ENCODE measurements around the gene ZNF136.

The ZNF136 gene

DNA sequence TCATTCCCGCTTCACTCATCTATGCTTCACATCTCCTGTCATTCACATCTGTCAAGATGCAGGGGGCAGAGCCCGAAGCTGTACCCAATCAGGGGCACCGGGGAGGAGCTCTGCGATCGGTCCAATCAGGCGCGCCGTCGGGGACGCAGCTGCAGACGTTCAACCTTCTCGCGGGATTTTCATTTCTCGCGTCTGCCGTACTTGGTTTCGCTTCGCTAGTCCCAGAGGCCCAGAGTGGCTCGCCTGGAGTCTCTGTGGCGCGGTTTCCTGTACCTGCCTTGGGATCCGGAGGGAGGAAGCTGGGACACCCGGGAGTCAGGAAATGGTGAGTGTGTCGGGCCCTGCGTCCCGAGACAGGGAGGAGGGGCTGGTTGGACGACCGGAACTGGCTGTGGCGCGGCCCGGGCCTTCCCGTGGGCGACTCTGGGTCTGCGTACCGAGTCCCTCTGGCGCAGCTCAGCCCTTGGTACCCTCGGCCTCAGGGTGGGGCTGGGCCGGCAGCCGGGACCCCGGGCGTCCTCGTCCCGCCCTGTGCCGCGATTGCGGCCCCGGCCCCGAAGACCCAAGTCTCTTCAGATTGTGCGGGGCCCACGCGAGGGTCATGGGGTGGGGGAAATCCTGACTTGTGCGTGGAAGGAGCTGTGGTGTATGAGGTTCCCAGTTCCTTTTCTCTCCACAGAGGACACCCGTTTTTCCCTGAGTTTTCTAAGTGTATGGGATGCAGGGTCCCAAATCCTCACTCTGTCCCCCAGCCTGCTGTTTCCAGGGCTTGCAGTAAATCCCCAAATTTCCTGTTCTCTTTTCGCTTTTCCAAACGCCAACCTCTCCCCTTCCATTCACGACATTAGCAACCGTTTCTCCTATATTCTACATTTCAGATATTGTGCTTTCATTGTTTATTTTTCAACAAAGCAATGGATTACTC lies at the start of gene ZNF136 (continued):
- TF ChIP-seq, protein P1, sequence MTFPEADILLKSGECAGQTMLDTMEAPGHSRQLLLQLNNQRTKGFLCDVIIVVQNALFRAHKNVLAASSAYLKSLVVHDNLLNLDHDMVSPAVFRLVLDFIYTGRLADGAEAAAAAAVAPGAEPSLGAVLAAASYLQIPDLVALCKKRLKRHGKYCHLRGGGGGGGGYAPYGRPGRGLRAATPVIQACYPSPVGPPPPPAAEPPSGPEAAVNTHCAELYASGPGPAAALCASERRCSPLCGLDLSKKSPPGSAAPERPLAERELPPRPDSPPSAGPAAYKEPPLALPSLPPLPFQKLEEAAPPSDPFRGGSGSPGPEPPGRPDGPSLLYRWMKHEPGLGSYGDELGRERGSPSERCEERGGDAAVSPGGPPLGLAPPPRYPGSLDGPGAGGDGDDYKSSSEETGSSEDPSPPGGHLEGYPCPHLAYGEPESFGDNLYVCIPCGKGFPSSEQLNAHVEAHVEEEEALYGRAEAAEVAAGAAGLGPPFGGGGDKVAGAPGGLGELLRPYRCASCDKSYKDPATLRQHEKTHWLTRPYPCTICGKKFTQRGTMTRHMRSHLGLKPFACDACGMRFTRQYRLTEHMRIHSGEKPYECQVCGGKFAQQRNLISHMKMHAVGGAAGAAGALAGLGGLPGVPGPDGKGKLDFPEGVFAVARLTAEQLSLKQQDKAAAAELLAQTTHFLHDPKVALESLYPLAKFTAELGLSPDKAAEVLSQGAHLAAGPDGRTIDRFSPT (tag by site-specific recombination; IDR thresholded peaks at IDR 0.05): no peak
- TF ChIP-seq EGR2 (tag by site-specific recombination; IDR thresholded peaks at IDR 0.05; ENCODE audit: low read depth) (0 out of 2 replicates have a peak, but pooled peaks have one; percentile 29), KLF1 (tag by site-specific recombination; IDR thresholded peaks at IDR 0.05) (0 out of 2 replicates have a peak, but pooled peaks have one; percentile 20), ZXDB (tag by site-specific recombination; IDR thresholded peaks at IDR 0.05) (peak; percentile 58; the same call in 1 of the 2 replicates), ZNF501 (tag by site-specific recombination; IDR thresholded peaks at IDR 0.05) (0 out of 2 replicates have a peak, but pooled peaks have one; percentile 19), ZNF660 (tag by site-specific recombination; IDR thresholded peaks at IDR 0.05) (peak; percentile 64), SP2 (tag by site-specific recombination; IDR thresholded peaks at IDR 0.05) (peak; percentile 93), ZNF561 (tag by site-specific recombination; IDR thresholded peaks at IDR 0.05; ENCODE audit: borderline replicate concordance) (peak; percentile 79; the same call in 1 of the 2 replicates), ZNF394 (tag by site-specific recombination; IDR thresholded peaks at IDR 0.05; ENCODE audit: borderline replicate concordance) (peak; percentile 22; the same call in 1 of the 2 replicates)
- TF ChIP-seq, protein P2, sequence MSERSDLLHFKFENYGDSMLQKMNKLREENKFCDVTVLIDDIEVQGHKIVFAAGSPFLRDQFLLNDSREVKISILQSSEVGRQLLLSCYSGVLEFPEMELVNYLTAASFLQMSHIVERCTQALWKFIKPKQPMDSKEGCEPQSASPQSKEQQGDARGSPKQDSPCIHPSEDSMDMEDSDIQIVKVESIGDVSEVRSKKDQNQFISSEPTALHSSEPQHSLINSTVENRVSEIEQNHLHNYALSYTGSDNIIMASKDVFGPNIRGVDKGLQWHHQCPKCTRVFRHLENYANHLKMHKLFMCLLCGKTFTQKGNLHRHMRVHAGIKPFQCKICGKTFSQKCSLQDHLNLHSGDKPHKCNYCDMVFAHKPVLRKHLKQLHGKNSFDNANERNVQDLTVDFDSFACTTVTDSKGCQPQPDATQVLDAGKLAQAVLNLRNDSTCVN (tag by site-specific recombination; optimal IDR thresholded peaks at IDR 0.05): peak; percentile 39

DNA sequence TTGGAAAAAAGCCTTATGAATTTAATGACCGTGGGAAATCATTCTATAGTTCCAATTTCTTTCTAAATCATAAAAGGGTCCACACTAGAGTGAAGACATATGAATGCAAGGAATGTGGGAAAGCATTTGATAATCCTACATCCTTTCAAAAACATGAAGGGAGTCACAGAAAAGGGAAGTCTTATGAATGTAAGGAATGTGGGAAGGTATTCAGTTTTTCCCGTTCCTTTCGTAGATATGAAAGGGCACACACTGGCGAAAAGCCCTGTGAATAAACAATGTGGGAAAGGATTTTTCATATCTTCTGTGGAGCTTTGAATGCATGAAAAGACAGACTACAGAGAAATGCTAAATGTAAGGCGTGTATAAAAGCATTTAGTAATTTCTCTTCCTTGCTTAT lies 49.8 kb upstream of the ZNF136 start:
- CTCF ChIA-PET: interaction anchor here (0.6 kb wide), 1 partner anchor 149 kb away, joined by 3 read pairs; no protein-coding TSS in a partner anchor
- no peaks in the 10 kb centered on the region for H3K36me3 ChIP-seq (ENCODE audit: control insufficient read depth in 2 of 2, insufficient read depth in 1 of 2, low read length in 2 of 2)

More for the DNA sequence above, 49.8 kb upstream of the ZNF136 start:
- TF ChIP-seq ZNF37A (tag by site-specific recombination; IDR thresholded peaks at IDR 0.05) (no peak), ZNF585B (tag by site-specific recombination; IDR thresholded peaks at IDR 0.05) (no peak), ZNF202 (tag by site-specific recombination; IDR thresholded peaks at IDR 0.05; ENCODE audit: borderline replicate concordance) (no peak), ZNF571 (tag by site-specific recombination; IDR thresholded peaks at IDR 0.05) (no peak)
- TF ChIP-seq, protein P3, sequence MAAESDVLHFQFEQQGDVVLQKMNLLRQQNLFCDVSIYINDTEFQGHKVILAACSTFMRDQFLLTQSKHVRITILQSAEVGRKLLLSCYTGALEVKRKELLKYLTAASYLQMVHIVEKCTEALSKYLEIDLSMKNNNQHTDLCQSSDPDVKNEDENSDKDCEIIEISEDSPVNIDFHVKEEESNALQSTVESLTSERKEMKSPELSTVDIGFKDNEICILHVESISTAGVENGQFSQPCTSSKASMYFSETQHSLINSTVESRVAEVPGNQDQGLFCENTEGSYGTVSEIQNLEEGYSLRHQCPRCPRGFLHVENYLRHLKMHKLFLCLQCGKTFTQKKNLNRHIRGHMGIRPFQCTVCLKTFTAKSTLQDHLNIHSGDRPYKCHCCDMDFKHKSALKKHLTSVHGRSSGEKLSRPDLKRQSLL (tag by site-specific recombination; IDR thresholded peaks at IDR 0.05): no peak
- TF ChIP-seq, protein P4, sequence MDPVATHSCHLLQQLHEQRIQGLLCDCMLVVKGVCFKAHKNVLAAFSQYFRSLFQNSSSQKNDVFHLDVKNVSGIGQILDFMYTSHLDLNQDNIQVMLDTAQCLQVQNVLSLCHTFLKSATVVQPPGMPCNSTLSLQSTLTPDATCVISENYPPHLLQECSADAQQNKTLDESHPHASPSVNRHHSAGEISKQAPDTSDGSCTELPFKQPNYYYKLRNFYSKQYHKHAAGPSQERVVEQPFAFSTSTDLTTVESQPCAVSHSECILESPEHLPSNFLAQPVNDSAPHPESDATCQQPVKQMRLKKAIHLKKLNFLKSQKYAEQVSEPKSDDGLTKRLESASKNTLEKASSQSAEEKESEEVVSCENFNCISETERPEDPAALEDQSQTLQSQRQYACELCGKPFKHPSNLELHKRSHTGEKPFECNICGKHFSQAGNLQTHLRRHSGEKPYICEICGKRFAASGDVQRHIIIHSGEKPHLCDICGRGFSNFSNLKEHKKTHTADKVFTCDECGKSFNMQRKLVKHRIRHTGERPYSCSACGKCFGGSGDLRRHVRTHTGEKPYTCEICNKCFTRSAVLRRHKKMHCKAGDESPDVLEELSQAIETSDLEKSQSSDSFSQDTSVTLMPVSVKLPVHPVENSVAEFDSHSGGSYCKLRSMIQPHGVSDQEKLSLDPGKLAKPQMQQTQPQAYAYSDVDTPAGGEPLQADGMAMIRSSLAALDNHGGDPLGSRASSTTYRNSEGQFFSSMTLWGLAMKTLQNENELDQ (tag by site-specific recombination; IDR thresholded peaks at IDR 0.05; ENCODE audit: low read depth): no peak
- Histone ChIP-seq H3K9me3 (ENCODE audit: control insufficient read depth, insufficient read depth, low read depth, low read length) (no peaks in the 10 kb centered on the region), H3K4me3 (ENCODE audit: low read depth, low read length) (no peak overlapping the region), H3K4me1 (ENCODE audit: control insufficient read depth, insufficient read depth, low read length) (no peaks in the 10 kb centered on the region), H3K27ac (ENCODE audit: extremely low read depth, low read depth, low read length) (no peak overlapping the region)
- POLR2A ChIA-PET: no interaction called here

Data from HEK293 (cell line).